ENCODE data around the gene FGD3.

DNA sequence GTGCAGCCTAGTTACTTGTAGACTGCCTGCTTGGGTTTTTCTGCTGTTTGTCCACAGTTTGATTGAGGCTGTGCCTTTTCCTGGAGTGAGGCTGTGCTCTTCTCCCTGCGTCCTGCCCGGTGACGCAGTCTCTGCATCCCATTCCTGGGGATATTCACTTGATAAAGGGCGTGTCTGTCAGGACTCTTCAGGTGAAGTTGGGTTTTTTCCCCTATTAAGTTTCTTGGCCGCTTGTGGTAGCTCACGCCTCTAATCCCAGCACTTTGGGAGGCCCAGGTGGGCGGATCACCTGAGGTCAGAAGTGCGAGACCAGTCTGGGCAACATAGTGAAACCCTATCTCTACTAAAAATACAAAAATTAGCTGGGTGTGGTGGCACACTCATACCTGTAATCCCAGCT is 61.1 kb downstream of the FGD3 start:
- TF ChIP-seq POLR2AphosphoS5 (IDR thresholded peaks at IDR 0.05) (no peak), POLR2A (IDR thresholded peaks at IDR 0.05; ENCODE audit: low read depth) (no peak)
- TF ChIP-seq, protein P1, sequence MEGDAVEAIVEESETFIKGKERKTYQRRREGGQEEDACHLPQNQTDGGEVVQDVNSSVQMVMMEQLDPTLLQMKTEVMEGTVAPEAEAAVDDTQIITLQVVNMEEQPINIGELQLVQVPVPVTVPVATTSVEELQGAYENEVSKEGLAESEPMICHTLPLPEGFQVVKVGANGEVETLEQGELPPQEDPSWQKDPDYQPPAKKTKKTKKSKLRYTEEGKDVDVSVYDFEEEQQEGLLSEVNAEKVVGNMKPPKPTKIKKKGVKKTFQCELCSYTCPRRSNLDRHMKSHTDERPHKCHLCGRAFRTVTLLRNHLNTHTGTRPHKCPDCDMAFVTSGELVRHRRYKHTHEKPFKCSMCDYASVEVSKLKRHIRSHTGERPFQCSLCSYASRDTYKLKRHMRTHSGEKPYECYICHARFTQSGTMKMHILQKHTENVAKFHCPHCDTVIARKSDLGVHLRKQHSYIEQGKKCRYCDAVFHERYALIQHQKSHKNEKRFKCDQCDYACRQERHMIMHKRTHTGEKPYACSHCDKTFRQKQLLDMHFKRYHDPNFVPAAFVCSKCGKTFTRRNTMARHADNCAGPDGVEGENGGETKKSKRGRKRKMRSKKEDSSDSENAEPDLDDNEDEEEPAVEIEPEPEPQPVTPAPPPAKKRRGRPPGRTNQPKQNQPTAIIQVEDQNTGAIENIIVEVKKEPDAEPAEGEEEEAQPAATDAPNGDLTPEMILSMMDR (IDR thresholded peaks at IDR 0.05) = no peak

Data from esophagus muscularis mucosa (tissue), 3 donors.